NCI-H1930 (cell line): ENCODE measurements around the gene UROC1.
"Not testable (repeated sequence)": the region's sequence is repeated elsewhere in the genome, so short reads cannot be mapped to it uniquely, and the experiment has no call there.

Experiments
- DNase-seq, 2 experiments: peaks; one replicate each; lab custom pipeline; 2025; lab: John Stamatoyannopoulos, UW

Gene UROC1

DNA sequence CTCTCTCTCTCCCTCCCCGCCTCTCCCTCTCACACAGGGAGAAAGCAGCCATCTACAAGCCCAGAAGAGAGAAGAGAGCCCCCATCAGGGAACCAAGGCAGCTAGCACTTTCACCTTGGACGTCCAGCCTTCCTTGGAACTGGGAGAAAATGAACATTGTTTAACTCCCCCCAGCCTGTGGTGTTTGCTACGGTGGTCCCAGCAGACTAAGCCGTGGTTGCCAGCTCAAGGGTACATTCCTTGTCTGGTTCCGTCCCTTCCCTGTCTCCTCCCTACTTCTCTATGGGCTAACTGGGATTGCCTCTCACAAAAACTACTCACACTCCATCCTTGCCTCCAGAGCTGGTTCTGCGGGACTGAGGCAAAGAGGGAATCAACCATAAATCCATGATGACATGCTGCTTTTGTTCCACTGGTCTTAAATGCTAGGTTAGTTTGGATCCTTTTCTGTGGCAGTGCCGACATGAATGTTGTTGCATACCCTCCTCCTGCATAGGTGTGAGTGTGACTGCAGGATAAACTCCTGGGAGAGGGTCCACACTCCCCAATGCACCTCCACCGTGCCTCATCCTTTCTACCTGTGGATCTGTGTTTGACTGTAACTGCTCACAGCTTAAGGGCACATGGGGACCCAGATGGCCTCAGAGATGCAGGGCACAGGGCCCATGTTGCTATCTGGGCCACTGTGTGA is 29.1 kb upstream of the UROC1 start:
- DNase-seq = no peak

DNA sequence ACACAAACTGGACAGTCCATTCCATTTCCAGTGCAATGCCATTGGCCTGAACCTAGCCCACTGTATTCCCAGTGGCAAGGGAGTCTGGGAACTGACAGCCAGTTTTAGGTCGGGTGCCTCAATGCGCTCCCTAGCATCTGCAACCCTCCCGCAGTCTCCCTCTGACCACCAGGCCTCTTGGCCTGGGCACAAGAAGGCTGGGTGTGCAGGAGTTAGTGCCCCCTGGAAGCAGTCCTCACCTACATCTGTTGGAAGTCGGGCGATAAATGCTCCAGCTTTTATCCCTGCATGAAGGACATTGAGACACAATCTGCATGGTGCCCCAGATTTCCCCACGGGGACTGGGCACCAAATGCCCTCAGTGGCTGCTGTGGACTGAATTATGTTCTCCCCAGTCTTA is 28.4 kb upstream of the UROC1 start:
- DNase-seq = no peak

DNA sequence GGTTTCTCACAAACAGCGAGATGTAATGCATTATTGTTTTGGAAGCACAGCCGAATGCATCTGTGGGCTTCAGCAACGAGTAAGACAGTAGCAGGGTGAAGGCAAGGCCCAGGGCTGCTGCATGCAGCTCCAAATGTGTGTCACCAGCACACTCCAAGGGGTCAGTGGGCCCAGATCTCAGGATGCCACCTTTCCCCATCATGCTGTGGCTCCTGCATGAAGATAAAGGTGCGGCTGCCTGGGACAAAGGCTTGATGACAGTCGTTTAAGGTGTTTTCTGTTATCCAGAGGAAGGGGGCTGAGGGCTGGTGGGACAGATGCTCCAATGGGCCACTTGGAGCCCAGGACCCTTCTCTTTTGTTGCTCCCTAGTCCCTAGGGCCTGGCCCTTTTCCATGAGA is 28.0 kb upstream of the UROC1 start:
- no peak for DNase-seq

DNA sequence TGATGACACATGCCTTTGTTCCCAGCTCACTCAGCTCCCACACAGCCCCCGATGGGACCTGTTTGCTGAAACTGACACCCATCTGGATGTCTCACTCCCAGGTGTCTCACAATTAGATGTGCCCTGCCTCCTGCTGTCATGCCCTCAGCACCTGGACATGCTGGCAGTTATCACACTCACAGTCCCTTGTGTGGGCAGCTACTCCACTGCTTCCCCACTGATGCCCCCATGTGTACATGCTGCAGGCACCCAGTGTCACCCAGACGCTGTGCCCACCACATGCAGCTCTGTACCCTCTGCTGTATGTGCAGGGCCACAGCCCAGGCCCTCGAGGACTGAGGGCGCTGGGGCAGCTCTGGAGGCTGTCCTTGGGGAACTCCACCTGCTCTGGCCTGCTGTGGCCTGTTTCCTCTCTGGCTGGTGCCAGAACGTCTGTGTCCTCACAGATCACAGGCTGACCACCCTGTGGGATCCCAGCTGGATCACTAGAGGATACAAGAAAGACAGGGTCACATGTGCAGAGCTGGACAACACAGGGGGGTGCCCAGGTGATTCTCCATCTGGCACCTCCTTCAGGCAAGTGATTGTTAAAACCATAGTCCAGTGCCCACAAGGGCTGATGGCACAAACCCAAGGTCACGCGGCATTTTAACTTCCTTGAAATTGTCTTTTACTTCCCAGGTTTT is 27.2 kb upstream of the UROC1 start:
- no peak for DNase-seq

DNA sequence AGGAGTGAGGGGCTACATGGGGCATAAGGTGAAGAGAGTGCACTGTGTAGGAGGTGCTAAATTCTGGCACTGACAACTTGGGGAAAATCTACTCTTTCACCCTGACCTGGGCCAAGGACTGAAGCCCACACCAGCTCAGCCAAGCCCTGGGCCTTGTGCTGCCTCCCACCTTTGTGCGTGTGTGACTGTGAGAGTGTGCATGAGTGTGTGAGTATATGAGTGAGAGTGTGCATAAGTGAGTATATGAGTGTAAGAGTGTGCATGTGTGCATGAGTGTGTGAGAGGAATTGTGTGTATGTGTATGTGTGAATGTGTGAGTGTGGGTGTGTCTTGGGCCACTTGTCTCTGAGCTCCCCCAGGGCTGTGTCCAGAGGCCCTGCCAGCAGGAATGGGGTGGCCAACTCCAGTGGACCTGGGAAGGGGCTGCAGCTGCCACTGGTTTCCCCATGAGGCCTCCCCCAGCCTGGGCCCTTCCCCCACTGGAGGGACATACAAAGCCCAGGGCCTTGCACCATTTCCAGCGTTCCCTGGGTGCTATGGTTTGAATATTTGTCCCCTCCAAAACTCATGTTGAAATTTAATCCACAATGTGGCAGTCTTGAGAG is 26.0 kb upstream of the UROC1 start:
- no peak for DNase-seq

DNA sequence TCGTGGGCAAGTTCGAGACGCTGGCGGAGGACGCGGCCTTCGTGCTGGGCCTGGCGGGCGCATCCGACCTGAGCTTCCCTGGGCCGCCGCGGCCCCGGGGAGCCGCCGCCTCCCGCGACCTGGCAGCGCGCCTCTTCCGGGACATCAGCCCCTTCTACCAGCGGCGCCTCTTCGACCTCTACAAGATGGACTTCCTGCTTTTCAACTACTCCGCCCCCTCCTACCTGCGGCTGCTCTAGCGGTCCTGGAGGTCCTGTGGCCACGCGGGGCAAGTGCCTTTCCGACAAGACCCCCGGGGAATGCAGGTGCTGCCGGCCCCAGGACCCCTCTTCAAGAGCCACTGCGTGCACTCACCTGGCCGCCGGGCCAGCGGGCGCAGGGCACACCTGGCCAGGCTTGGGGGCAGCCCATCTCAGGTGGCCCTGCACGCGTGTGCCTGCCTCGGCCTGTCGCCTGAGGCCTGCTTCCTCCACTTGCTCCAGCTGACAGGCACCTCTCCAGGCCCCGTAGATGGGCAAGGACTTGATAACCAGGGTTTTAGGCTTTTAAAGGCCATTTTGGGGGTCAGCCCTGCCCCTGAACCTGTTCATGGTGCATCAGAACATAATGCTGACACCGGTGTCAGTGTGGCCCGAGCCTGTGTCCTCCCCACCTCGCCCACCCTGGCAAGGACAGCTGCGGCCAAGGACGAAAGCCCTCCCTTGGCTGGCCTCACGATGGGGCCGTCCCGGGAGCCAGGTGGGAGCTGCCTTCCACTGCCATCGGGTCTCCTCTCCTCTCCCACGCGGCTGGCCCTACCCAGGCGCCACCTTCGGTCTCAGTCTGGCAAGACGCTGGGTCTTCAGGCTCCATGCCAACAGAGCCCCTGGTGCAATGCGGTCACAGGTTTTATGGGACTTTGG is 25.0 kb upstream of the UROC1 start:
- no peak for DNase-seq

DNA sequence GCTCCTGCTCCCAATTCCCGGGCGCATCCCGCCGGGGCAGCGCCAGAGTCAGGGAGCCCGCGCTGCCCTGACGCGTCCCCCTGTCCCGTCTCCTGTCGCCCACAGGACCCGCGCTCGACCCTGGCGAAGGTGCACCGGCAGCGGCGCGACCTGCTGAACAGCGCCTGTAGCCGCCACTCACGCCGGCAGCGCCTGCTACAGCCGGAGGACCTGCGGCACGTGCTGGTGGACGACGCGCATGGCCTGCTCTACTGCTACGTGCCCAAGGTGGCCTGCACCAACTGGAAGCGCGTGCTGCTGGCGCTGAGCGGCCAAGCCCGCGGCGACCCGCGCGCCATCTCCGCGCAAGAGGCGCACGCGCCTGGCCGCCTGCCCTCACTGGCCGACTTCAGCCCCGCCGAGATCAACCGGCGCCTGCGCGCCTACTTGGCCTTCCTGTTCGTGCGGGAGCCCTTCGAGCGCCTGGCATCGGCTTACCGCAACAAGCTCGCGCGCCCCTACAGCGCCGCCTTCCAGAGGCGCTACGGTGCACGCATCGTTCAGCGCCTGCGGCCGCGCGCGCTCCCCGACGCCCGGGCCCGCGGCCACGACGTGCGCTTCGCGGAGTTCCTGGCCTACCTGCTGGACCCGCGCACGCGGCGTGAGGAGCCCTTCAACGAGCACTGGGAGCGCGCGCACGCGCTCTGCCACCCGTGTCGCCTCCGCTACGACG is 24.2 kb upstream of the UROC1 start:
- no peak for DNase-seq

DNA sequence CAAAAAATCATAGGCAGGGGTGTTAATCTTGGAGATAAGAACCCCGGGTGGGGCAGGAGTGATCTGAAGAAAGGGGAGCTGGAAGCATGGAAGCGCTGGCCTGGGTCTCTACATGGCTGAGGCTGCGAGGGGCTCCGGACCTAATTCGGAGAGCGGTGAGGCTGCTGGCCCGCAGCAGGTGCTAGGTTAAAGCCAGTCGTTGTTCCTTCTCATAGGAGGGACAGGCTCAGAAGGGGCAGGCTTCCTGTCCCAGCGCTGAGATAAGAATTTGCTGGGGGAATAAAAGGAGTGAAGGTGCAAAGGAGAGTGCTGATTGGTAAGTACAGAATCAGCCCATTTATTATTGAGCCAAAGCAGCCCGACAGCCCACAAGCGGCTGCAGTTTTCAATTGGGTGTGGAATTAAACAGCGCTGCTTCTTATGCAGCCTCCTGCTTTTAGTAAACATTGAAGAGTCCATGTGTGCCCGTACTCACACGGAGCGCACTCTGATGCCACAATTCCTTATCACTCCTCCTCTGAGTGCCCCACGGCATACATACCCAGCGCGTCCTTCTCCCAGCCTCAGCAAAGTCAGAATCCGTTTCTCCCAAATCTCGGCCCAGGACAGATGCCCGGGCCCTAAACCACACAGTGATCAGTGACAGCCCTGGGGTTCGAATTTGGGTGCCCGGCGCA is 23.5 kb upstream of the UROC1 start:
- no peak for DNase-seq

DNA sequence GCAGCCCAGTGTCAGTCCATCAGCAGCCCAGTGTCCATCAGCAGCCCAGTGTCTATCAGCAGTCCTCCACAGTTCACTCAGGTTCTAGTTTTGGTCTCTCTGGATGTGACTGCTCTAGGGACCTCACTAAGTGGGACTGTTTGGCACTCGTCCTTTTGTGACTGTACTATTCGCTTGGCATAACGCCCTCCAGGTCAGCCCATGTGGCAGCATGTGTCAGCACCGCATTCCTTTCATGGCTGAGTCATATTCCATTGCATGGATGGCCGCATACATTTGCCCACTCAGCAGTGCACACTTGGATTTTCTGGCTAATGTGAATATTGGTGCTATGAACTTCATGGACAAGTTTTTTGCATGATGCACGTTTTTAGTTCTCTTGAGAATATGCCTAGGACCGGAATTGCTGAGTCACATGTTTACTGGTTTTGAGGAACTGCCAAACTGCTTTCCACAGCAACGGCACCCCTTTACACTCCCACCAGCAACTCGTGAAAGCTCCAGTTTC is 22.8 kb upstream of the UROC1 start:
- no peak for DNase-seq

DNA sequence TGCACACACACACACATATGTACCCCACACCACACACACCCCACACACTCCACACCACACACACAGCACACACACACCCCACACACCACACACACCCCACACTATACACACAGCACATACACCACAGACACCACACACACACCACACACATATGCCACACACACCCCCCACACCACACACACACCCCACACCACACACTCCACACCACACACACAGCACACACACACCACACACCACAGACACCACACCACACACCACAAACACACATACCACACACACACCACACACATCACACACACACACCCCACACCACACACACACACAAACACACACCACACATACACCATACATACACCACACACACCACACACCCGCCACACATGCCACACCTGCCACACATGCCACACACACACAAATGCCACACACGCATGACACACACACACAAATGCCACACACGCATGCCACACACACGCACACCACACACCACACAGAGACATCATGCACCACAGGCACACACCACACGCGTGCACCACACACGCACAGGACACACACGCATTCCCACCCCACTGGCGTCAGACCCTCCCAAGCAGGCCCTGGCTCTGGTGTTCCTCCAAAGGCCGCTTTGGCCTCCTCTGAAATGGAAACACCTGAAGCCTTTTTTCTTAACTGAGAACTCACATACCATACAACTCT is 22.1 kb upstream of the UROC1 start:
- DNase-seq = no peak

DNA sequence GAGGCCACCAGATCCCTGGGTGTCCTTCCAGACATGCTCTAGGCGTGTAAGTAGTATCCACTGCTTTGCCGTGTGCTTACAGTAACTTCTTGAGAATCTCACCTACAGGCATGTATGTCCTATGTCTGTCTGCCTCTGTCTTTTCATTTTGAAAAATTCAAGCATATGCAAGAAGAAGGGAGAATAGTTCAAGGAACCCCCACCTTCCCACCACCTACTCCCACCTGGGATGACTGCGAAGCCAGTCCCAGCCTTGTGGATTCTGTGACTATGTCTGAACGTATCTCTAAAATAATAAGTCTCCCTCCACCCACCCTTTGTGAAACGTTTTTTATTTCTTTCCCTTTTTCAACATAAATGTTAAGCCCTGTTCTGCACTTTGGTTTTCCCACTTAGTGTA is 21.4 kb upstream of the UROC1 start:
- no peak for DNase-seq

DNA sequence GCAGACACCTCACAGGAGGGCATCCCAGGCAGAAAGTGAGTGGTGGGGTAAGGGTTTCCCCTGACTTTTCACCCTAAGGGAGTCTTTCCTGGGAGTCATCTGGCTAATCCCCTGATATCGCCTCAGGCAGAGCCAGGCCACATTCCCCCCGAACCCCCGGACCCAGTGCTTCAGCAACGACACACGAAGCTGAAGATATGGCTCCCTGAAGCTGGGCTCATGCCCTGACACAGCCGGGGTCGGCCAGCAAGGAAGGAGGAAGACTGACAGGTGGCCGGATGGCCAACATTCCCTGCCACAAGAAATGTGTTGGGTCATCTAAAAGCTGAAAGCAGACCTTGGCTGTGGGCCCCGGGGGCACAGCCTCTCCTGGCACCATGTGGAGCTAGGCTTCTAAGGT is 20.7 kb upstream of the UROC1 start:
- DNase-seq = no peak

DNA sequence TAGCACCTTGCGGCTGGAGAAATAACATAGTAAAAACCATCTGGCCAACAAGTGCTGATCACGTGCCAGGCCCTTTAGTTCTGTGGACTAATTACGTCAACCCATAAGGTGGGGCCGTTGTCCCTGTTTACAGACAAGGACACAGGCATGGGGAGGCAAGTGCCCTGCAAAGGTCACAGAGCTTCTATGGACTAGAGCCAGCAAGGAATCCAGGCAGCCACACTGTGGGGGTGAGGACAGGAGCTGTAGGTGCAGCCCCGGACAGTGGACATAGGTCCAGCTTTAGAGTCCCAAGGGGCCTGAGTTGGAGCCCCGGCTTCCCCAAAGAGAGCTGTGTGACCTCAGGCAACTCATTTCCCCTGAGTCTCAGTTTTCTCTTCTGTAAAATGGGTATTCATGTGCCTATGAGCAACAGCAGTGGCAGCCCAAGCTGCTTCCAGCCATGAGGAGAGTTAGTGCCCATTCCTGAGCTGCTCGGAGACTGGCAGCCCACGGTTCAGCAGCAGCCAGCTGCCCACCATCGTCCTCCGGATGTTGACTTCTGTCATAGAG is 20.2 kb upstream of the UROC1 start:
- no peak for DNase-seq

DNA sequence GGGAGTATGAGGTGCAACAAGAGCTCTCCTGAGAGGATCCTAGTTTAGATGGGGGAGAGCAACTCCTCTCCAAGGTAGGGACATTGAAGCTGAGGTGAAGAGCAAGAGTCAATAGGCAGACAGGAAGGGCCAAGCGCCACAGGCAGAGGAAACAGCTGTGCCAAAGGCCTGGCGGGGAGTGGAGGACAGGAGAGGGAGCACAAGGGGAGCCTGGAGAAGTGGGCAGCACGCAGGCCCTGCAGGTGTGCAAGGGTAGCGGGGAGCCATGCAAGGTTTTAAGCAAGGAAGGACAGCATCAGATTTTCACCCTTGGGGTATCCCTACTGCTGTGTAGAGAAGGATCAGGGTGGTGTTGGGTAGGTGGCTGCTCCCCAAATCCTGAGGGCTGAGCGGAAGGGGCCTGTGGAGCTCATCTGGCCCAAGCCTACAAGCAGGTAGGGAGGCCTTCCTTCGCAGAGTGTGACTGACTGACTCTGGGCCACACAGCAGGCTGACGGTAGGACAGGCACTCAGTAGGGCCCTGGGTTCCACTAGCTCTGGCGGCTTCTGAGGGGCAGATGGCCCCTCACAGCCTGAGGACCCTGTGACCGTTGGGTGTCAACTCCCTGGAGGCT is 19.6 kb upstream of the UROC1 start:
- DNase-seq = no peak

DNA sequence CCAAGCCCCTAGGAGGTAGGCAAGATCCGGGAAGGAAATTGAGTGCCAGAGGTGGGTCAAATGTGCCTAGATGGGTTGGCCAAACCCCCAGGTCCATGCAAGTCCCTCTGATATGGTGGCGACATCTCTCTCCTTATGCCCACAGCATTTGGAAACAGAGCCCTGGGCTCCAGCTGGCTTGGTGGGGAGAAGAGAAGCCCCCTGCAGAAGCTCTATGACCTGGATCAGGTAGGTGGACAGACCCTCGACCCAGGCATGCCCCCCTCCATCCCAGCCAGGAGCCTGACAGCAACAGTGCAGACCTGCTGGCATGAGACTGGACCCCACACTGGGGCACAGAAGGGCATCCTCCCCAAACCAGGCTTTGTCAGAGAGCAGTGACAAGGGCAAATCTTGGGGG is 18.6 kb upstream of the UROC1 start:
- no peak for DNase-seq

DNA sequence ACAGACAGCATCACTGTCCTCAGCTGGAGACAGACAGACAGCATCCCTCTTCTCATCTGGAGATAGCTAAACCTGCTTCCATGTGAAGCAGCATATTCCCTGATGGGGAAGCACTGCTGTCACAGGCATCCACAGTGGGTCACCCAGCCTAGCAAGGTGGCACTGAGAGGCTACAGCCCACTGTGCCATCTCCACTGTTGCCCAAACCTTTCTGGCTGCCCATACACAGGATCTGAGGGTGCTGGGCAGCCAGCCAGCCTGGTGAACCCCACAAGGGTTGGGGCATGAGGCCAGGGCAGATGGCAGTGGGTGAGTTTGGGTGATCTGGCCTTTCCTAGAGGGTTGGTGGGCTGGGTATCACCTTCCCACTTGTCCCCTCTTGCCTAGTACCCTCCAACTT is 18.1 kb upstream of the UROC1 start:
- DNase-seq = no peak

DNA sequence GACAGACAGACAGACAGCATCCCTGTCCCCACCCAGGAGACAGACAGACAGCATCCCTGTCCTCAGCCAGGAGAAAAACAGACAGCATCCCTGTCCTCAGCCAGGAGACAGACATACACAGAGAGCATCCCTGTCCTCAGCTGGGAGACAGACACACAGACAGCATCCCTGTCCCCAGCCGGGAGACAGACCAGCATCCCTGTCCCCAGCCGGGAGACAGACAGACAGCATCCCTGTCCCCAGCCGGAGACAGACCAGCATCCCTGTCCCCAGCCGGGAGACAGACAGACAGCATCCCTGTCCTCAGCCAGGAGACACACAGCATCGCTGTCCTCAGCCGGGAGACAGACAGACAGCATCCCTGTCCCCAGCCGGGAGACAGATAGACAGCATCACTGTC is 17.1 kb upstream of the UROC1 start:
- not testable (repeated sequence) for DNase-seq

DNA sequence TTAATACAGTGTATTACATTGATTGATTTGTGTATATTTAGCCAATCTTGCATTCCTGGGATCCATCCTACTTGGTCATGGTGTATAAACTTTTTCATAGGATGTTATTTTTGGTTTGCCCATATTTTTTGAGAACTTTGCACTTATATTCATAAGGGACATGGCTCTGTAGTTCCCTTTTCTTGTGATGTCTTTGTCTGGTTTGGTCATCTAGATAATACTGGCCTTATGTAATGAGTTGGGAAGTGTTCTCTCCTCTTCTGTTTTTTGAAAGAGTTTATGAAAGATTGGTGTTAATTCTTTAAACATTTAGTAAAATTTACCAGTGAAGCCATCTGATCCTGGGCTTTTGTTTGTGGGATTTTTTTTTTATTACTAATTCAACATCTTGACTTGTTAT is 15.9 kb upstream of the UROC1 start:
- DNase-seq = no peak

DNA sequence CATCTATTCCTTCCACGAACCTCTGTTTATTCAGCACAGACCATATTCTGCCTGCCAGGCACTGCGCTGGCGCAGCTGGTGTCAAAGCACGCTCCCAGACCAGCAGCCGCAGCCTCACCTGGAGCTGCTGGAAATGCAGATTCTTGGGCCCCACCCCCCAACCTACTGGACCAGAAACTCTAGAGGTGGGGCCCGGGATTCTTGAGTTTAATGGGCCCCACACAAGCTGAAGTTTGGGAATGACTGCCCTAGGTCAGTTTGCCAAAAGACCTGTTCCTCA is 13.4 kb upstream of the UROC1 start:
- no peak for DNase-seq
